ENCODE data around the gene TASL. TPM values are rescaled to one million over a fixed set of nuclear protein-coding genes. Genes with fewer than 3 reads are reported as not detected.
"Not testable (repeated sequence)": the region's sequence is repeated elsewhere in the genome, so short reads cannot be mapped to it uniquely, and the experiment has no call there.

Gene TASL, protein sequence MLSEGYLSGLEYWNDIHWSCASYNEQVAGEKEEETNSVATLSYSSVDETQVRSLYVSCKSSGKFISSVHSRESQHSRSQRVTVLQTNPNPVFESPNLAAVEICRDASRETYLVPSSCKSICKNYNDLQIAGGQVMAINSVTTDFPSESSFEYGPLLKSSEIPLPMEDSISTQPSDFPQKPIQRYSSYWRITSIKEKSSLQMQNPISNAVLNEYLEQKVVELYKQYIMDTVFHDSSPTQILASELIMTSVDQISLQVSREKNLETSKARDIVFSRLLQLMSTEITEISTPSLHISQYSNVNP
- 1 to 10 TPM; 3.1 to 3.4 TPM for total RNA-seq

GRCh38 chrX:30577362-30577991 lies at the start of gene TASL:
TASL (minus strand) TSS chrX:30577766; CDS start chrX:30560355, 17,411 bp downstream.
- Mint-ChIP-seq H3K9me3 (no peaks in the 10 kb centered on the region), H3K36me3 (peaks cover 11% of the 10 kb centered on the region), H3K4me1 (peaks cover 10% of the 10 kb centered on the region), H3K27me3 (no peaks in the 10 kb centered on the region), H3K4me3 (peak within 1 kb of the TSS; percentile 85), H3K27ac (peak within 1 kb of the TSS; percentile 96)
- DNase-seq = peak; percentile 40

DNA sequence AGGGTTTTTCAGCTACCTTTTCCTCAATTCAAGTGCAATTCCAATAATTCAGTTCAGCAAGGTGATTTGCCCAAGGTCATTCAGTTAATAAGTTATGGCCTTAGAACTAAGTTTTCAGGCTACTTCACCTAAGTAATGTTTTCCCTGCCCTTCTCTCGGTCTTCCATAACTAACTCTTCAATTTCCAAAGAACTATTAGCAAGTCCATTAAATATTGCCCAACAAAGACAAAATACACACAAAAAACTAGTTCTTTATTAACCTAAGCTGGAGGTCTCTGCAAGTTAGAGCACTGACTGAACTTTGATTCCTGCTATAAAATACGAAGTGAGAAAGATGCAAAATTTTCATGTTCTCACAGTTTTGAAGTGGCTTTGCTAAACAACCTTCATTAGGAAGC lies 48.8 kb upstream of the TASL start:
- Mint-ChIP-seq H3K27me3 (no peaks in the 10 kb centered on the region), H3K4me1 (no peaks in the 10 kb centered on the region), H3K36me3 (no peaks in the 10 kb centered on the region), H3K4me3 (no peak overlapping the region), H3K9me3 (peaks cover 3% of the 10 kb centered on the region), H3K27ac (no peak overlapping the region)
- DNase-seq = no peak

- Mint-ChIP-seq H3K4me1 (no peaks in the 10 kb centered on the region), H3K4me3 (no peak overlapping the region), H3K9me3 (peaks cover 3% of the 10 kb centered on the region), H3K36me3 (no peaks in the 10 kb centered on the region), H3K27me3 (peaks cover 4% of the 10 kb centered on the region), H3K27ac (no peak overlapping the region)
- no peak for DNase-seq
Observed at GRCh38 chrX:30622361-30622760, 44.8 kb upstream of the TASL start.

DNA sequence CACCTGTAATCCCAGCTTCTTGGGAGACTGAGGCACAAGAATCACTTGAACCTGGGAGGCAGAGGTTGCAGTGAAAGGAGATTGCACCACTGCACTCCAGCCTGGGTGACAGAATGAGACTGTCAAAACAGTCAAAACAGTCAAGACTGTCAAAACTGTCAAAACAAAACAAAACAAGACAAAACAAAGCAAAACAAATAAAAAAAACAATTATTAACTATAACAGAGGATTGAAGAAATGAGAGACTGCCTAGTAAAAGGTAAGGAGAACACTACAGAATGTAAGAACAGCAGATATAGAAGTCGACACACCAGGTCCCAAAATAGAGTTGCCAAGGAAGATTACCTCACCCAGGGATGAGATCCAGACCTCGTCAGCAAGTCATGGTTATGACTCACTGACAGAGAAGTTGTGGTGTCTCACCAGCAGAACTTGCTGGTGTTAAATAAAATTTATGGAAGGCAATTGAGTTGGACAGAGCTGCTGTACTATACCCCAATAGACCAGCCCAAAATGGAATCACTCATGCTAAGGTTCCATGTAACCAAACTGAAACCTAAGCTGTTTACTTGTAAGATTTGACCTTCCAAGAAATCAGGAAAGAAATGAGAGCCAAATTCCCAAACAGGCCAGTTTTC lies 43.5 kb upstream of the TASL start:
- Mint-ChIP-seq H3K27me3 (peaks cover 4% of the 10 kb centered on the region), H3K4me1 (no peaks in the 10 kb centered on the region), H3K4me3 (no peak overlapping the region), H3K36me3 (no peaks in the 10 kb centered on the region), H3K27ac (no peak overlapping the region), H3K9me3 (peaks cover 7% of the 10 kb centered on the region)
- DNase-seq = no peak

DNA sequence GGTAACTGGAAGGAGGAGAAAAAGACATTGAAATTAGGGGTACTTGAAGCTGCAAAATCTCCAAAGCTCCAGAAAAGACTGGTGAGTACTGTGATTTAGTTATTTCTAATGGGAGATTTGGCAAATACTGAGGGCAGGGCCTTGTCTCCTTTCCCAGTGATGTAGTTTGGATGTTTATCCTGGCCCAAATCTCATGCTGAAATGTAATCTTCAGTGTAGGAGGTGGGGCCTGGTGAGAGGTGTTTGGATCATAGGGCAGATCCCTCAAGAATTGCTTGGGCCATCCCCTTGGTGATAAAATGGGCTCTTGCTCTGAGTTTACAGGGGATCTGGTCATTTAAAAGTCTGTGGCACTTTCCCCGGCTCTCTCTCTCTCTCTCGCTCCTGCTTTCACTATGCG lies 42.6 kb upstream of the TASL start:
- DNase-seq = no peak
- H3K27ac Mint-ChIP-seq = no peak overlapping the region
- no peaks in the 10 kb centered on the region for H3K4me1 Mint-ChIP-seq
- H3K27me3 Mint-ChIP-seq = peaks cover 4% of the 10 kb centered on the region
- no peak overlapping the region for H3K4me3 Mint-ChIP-seq
- H3K36me3 Mint-ChIP-seq = no peaks in the 10 kb centered on the region
- H3K9me3 Mint-ChIP-seq = peaks cover 7% of the 10 kb centered on the region

GRCh38 chrX:30618160-30618765 lies 40.7 kb upstream of the TASL start:
- no peak for DNase-seq
- no peaks in the 10 kb centered on the region for H3K36me3 Mint-ChIP-seq
- no peaks in the 10 kb centered on the region for H3K4me1 Mint-ChIP-seq
- no peak overlapping the region for H3K4me3 Mint-ChIP-seq
- peaks cover 7% of the 10 kb centered on the region for H3K9me3 Mint-ChIP-seq
- H3K27ac Mint-ChIP-seq = no peak overlapping the region
- H3K27me3 Mint-ChIP-seq = peaks cover 4% of the 10 kb centered on the region

- Mint-ChIP-seq H3K27ac (no peak overlapping the region), H3K9me3 (peaks cover 4% of the 10 kb centered on the region), H3K27me3 (peaks cover 4% of the 10 kb centered on the region), H3K4me3 (no peak overlapping the region), H3K4me1 (no peaks in the 10 kb centered on the region), H3K36me3 (no peaks in the 10 kb centered on the region)
- no peak for DNase-seq
Observed at GRCh38 chrX:30615229-30615628, 37.7 kb upstream of the TASL start.

- peaks cover 1% of the 10 kb centered on the region for H3K4me1 Mint-ChIP-seq
- H3K4me3 Mint-ChIP-seq = no peak overlapping the region
- no peak for DNase-seq
- H3K36me3 Mint-ChIP-seq = no peaks in the 10 kb centered on the region
- H3K27me3 Mint-ChIP-seq = peaks cover 4% of the 10 kb centered on the region
- no peak overlapping the region for H3K27ac Mint-ChIP-seq
- H3K9me3 Mint-ChIP-seq = peaks cover 4% of the 10 kb centered on the region
Observed at GRCh38 chrX:30613721-30614120, 36.2 kb upstream of the TASL start.

- Mint-ChIP-seq H3K27me3 (no peaks in the 10 kb centered on the region), H3K36me3 (no peaks in the 10 kb centered on the region), H3K4me1 (peaks cover 1% of the 10 kb centered on the region), H3K27ac (no peak overlapping the region), H3K9me3 (peaks cover 4% of the 10 kb centered on the region), H3K4me3 (no peak overlapping the region)
- DNase-seq = no peak
Observed at GRCh38 chrX:30612250-30612655, 34.7 kb upstream of the TASL start.

DNA sequence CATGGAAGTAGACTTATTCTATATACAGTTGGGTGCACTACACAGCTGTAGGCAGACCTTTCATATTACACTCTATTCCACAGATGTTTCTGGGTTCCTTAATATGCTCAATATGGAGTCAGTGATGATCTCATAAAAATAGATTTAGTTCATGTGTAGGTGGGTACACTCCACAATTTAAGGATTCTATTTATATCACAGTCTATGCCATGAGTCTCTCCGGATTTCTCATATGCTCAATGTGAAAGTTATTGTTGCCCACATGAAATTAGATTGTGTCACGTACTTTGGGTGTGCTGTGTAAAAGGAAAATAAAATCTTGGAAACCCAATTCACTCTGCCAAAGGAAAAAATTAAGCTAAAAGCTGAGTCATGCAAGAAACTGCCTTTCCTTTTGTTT lies 32.5 kb upstream of the TASL start:
- H3K4me1 Mint-ChIP-seq = peaks cover 1% of the 10 kb centered on the region
- no peaks in the 10 kb centered on the region for H3K36me3 Mint-ChIP-seq
- no peaks in the 10 kb centered on the region for H3K9me3 Mint-ChIP-seq
- H3K27ac Mint-ChIP-seq = no peak overlapping the region
- no peak overlapping the region for H3K4me3 Mint-ChIP-seq
- DNase-seq = no peak
- no peaks in the 10 kb centered on the region for H3K27me3 Mint-ChIP-seq

DNA sequence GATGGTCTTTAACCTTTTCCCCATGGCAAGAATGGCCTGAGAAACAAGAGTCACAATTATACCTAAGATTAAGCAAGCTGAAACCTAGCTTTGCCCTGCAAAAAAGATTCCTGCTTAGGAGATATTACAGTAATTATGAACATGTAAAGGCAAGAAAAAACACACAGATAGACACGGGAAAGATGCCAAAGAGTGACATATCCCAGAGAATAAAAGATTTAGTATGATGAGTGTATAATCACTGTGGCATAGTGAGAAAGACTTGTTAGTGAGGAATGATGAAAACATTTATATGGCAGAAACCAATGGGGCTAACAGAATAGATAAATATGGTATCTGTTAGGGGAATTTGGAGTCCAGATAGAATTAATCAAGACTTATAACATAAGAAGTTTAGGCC lies 29.6 kb upstream of the TASL start:
- Mint-ChIP-seq H3K27me3 (no peaks in the 10 kb centered on the region), H3K27ac (no peak overlapping the region), H3K36me3 (no peaks in the 10 kb centered on the region), H3K9me3 (no peaks in the 10 kb centered on the region), H3K4me3 (no peak overlapping the region), H3K4me1 (peaks cover 1% of the 10 kb centered on the region)
- DNase-seq = no peak

GRCh38 chrX:30600269-30601176 lies 23.0 kb upstream of the TASL start:
- not testable (repeated sequence) for H3K27ac Mint-ChIP-seq, H3K9me3 Mint-ChIP-seq, H3K36me3 Mint-ChIP-seq, DNase-seq, H3K27me3 Mint-ChIP-seq, H3K4me3 Mint-ChIP-seq
- peaks cover 16% of the 10 kb centered on the region for H3K4me1 Mint-ChIP-seq

DNA sequence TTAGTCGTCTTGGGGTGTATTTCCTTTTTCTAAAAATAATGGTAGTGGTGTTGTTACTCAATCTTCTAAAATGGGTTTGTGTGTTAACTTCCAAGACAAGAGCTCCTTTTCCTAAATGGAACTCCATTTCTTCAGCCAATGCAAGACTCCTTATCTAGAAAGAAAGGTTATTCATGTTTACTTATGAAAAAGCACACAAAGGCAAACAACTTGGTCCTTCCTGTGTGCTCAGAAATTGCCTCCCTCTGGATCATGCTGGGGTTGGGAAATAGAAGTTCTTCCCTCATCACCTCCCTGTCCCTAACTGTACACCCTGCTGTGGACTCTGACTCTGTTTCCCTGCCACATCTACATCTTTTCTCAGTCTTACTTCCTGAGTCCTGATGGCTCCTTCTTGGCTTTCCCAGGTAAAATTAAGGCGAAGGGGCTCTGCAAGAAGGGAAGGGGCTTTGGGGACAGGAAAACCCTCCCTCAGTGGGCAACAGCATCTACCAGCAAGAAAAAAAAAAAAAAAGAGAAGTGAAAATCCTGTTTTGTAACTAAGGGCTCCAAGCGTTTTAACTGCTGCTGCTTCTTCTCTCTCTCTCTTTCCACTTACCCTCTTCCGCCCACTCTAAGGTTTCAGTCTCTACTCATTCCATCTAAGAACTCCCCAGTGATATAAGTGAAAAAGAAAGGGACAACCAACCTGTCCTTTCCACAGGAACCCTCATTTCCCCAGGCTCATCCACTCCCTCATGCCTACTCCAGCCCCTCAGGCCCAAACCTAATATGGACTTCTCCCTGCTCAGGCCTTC lies 19.8 kb upstream of the TASL start:
- Mint-ChIP-seq H3K4me1 (peaks cover 20% of the 10 kb centered on the region), H3K36me3 (no peaks in the 10 kb centered on the region), H3K27ac (no peak overlapping the region), H3K9me3 (no peaks in the 10 kb centered on the region), H3K4me3 (no peak overlapping the region), H3K27me3 (peaks cover 3% of the 10 kb centered on the region)
- DNase-seq = no peak
